DOHH2 (cell line): Measurements from ENCODE around the gene SLC15A5.

ENCODE experiments used
- CTCF ChIP-seq: fragments of 200-600 bp; sonication (generic); IDR thresholded peaks from one replicate; pipeline ENCODE4 v1.5.1; 2014; ENCODE audit warnings: antibody characterized with exemption, mild to moderate bottlenecking, low read depth, low read length; ENCODE audit not compliant: poor library complexity, severe bottlenecking
- EZH2phosphoT487 ChIP-seq: fragments of 200-600 bp; sonication (generic); IDR thresholded peaks from 2 replicates; pipeline ENCODE4 v1.6.1; 2017; ENCODE audit warnings: borderline replicate concordance, mild to moderate bottlenecking, antibody characterized with exemption, low read length, moderate library complexity, mixed read lengths

GRCh38 chr12:16238661-16239060 lies 38.8 kb downstream of the SLC15A5 start:
- TF ChIP-seq CTCF: no peak
- TF ChIP-seq EZH2phosphoT487: no peak
